NB4 (cell line): ENCODE data around the gene ADAMTSL1.

Experiments used
- MAX ChIP-seq: IDR thresholded peaks from 2 replicates; pipeline ENCODE4 v1.6.1; 2011; ENCODE audit warnings: low read depth, low read length
- MYC ChIP-seq: IDR thresholded peaks from 2 replicates; pipeline ENCODE4 v1.6.1; 2011; ENCODE audit warnings: low read depth, low read length
- POLR2A ChIP-seq: IDR thresholded peaks from 2 replicates; pipeline ENCODE4 v1.6.1; 2011; ENCODE audit warnings: mild to moderate bottlenecking; ENCODE audit not compliant: insufficient read length; ENCODE audit errors: extremely low read depth
- TF ChIP-seq, protein P1 (sequence below): IDR thresholded peaks from one replicate; pipeline ENCODE4 v1.5.1; 2012; ENCODE audit warnings: low read depth, low read length

DNA sequence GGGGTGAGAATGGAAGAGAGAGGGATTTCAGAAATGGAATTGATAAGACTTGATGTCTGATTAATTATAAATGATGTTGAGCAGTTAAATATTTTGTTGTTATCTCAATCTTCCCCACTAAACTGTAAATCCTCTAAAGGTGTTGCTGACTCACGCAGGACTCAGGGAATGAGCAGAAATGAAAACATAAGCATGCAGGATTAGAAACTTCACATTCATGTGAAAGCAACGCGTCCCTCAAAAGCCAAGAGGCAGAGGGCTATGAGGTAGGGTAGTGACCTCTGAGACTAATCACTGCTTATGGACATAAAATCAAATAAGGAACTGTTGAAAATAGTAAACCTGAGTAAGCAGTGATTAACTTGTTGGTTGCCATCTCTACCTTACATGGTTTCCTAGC, 21.1 kb downstream of the ADAMTSL1 start:
- TF ChIP-seq, protein P1, sequence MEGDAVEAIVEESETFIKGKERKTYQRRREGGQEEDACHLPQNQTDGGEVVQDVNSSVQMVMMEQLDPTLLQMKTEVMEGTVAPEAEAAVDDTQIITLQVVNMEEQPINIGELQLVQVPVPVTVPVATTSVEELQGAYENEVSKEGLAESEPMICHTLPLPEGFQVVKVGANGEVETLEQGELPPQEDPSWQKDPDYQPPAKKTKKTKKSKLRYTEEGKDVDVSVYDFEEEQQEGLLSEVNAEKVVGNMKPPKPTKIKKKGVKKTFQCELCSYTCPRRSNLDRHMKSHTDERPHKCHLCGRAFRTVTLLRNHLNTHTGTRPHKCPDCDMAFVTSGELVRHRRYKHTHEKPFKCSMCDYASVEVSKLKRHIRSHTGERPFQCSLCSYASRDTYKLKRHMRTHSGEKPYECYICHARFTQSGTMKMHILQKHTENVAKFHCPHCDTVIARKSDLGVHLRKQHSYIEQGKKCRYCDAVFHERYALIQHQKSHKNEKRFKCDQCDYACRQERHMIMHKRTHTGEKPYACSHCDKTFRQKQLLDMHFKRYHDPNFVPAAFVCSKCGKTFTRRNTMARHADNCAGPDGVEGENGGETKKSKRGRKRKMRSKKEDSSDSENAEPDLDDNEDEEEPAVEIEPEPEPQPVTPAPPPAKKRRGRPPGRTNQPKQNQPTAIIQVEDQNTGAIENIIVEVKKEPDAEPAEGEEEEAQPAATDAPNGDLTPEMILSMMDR = no peak
- TF ChIP-seq POLR2A = no peak
- TF ChIP-seq MAX = no peak
- TF ChIP-seq MYC = no peak
